Large intestine (tissue), 3 donors: ENCODE results near the gene PCDHB11. TPM values are rescaled to one million over a fixed set of nuclear protein-coding genes. Genes with fewer than 3 reads are reported as not detected.
"Not testable (repeated sequence)": the region's sequence is repeated elsewhere in the genome, so short reads cannot be mapped to it uniquely, and the experiment has no call there.

ENCODE experiments used
- DNase-seq, 2 donors: peaks; one replicate each; pipeline versions ENCODE4 v3.0.0 to v3.0.0-alpha.2; 2013
- H3K27ac ChIP-seq: one replicate; pipeline ENCODE4 v1.5.1; 2013; ENCODE audit warnings: low read length
- H3K27me3 ChIP-seq: 2 replicates; pipeline ENCODE4 v1.6.1; 2013; ENCODE audit warnings: low read length; ENCODE audit not compliant: control insufficient read depth, insufficient read depth
- H3K36me3 ChIP-seq: 2 replicates; pipeline ENCODE4 v1.6.1; 2013; ENCODE audit warnings: low read length; ENCODE audit not compliant: control insufficient read depth, insufficient read depth
- H3K4me1 ChIP-seq: one replicate; pipeline ENCODE4 v1.6.1; 2013; ENCODE audit warnings: low read length; ENCODE audit not compliant: control insufficient read depth, insufficient read depth
- H3K4me3 ChIP-seq: one replicate; pipeline ENCODE4 v1.5.1; 2013; ENCODE audit warnings: low read length
- H3K9me3 ChIP-seq: one replicate; pipeline ENCODE4 v1.6.1; 2013; ENCODE audit warnings: mild to moderate bottlenecking, low read depth, low read length, moderate library complexity; ENCODE audit not compliant: control insufficient read depth
- WGBS: methylation state at CpG from one replicate; pipeline ENCODE4 v1.1.5; 2013; ENCODE audit warnings: low lambda C conversion rate; ENCODE audit not compliant: insufficient coverage; 5-methylcytosine and 5-hydroxymethylcytosine counted together
- polyA plus RNA-seq: library from polyadenylated mRNA; unstranded; fragments of 120-200 nt; gene quantifications from one replicate; pipeline ENCODE4 v1.2.1, GENCODE V29; 2013

The PCDHB11 gene
- polyA plus RNA-seq, 1 donor = 1.1 TPM

DNA sequence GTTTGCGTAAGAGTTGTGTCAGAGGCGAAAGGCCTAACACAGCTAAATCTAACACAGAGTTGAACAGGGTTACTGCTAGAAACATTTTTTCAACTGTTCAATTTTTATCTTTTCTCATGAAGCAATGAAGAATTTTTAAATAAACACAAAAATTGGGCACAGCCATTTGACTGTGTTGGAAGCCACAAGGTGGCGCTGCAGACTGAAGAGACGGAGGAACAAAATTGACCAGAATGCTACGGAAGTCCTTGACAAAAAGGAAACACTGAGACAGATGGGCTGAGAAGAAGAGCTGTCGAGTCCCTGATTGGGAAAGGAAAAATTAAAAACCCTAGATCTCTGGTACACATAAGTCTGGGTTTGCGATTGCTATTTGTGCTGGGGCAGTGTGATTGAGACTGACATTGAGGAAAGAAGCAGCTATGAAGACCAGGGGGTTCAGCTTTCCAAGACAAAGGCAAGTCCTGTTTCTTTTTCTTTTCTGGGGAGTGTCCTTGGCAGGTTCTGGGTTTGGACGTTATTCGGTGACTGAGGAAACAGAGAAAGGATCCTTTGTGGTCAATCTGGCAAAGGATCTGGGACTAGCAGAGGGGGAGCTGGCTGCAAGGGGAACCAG, 12.4 kb upstream of the PCDHB11 start, which contains the start of gene PCDHB9:
Gene PCDHB9 (plus strand): TSS at position 265 of the 616 bp plus-strand sequence. CDS start 158 bp downstream, at position 423.
- Histone ChIP-seq H3K4me3 (no peak within 1 kb of the TSS), H3K27ac (no peak within 1 kb of the TSS), H3K27me3 (peaks cover 9% of the 10 kb centered on the region), H3K4me1 (no peaks in the 10 kb centered on the region), H3K9me3 (peaks cover 8% of the 10 kb centered on the region), H3K36me3 (no peaks in the 10 kb centered on the region)
- DNase-seq = no peak
- 29% methylated on average over 4 of the region's 9 CpGs for WGBS

DNA sequence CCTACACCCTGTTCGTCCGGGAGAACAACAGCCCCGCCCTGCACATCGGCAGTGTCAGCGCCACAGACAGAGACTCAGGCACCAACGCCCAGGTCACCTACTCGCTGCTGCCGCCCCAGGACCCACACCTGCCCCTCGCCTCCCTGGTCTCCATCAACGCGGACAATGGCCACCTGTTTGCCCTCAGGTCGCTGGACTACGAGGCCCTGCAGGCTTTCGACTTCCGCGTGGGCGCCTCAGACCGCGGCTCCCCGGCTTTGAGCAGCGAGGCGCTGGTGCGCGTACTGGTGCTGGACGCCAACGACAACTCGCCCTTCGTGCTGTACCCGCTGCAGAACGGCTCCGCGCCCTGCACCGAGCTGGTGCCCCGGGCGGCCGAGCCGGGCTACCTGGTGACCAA, 10.7 kb upstream of the PCDHB11 start:
- H3K27ac ChIP-seq, H3K4me3 ChIP-seq, H3K36me3 ChIP-seq, H3K4me1 ChIP-seq, DNase-seq, H3K27me3 ChIP-seq, H3K9me3 ChIP-seq: not testable (repeated sequence)
- no CpG with 5 or more reads among the region's 37 CpGs for WGBS

DNA sequence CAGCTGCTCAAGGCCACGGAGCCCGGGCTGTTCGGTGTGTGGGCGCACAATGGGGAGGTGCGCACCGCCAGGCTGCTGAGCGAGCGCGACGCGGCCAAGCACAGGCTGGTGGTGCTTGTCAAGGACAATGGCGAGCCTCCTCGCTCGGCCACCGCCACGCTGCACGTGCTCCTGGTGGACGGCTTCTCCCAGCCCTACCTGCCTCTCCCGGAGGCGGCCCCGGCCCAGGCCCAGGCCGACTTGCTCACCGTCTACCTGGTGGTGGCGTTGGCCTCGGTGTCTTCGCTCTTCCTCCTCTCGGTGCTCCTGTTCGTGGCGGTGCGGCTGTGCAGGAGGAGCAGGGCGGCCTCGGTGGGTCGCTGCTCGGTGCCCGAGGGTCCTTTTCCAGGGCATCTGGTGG, 10.3 kb upstream of the PCDHB11 start:
- DNase-seq, H3K9me3 ChIP-seq, H3K36me3 ChIP-seq, H3K27ac ChIP-seq, H3K4me1 ChIP-seq, H3K4me3 ChIP-seq, H3K27me3 ChIP-seq: not testable (repeated sequence)
- no CpG with 5 or more reads among the region's 35 CpGs for WGBS

DNA sequence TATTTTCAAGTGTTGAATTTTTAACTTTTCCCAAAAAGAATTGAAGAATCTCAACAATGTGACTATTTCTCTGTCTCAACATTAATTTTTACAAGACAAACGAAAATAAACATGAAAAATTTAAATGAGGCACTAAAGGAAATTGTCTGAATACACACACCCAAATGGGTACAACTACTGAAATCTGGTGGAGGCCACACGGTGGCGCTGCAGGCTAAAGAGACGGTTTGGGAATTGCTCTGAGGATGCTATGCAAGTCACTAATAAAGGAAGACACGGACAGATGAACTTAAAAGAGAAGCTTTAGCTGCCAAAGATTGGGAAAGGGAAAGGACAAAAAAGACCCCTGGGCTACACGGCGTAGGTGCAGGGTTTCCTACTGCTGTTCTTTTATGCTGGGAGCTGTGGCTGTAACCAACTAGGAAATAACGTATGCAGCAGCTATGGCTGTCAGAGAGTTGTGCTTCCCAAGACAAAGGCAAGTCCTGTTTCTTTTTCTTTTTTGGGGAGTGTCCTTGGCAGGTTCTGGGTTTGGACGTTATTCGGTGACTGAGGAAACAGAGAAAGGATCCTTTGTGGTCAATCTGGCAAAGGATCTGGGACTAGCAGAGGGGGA, 7.2 kb upstream of the PCDHB11 start, which contains the start of gene PCDHB10:
Gene PCDHB10 (plus strand): TSS at position 244 of the 616 bp plus-strand sequence. CDS start 200 bp downstream, at position 444.
- Histone ChIP-seq H3K27me3 (peaks cover 2% of the 10 kb centered on the region), H3K27ac (no peak within 1 kb of the TSS), H3K4me3 (no peak within 1 kb of the TSS), H3K36me3 (no peaks in the 10 kb centered on the region), H3K4me1 (no peaks in the 10 kb centered on the region), H3K9me3 (peaks cover 7% of the 10 kb centered on the region)
- DNase-seq = no peak
- WGBS = 0% methylated on average over 3 of the region's 10 CpGs

DNA sequence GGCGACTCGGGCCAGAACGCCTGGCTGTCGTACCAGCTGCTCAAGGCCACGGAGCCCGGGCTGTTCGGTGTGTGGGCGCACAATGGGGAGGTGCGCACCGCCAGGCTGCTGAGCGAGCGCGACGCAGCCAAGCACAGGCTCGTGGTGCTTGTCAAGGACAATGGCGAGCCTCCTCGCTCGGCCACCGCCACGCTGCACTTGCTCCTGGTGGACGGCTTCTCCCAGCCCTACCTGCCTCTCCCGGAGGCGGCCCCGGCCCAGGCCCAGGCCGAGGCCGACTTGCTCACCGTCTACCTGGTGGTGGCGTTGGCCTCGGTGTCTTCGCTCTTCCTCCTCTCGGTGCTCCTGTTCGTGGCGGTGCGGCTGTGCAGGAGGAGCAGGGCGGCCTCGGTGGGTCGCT, 5.1 kb upstream of the PCDHB11 start:
- H3K27me3 ChIP-seq, H3K9me3 ChIP-seq, H3K4me1 ChIP-seq, H3K4me3 ChIP-seq, H3K36me3 ChIP-seq, H3K27ac ChIP-seq, DNase-seq: not testable (repeated sequence)
- no CpG with 5 or more reads among the region's 37 CpGs for WGBS

DNA sequence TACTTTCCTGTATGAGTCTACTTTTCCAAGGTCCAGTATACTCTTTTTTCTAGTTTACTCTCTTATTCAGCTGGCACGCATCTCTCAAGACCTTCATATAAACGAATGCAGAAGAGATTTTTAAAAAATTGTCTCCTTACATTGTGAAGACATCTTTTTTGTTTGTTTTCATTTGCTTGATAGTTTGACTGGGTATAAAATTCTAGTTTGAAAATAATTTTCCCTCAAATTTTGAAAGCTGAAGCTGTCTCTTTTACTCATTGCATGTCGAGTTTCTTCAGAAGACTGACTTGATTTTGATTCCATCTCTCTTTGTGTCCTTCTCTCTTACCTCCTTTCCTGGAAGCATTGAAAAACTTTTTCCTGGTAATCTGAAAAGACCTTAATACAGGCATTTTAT, 3.1 kb upstream of the PCDHB11 start:
- Histone ChIP-seq H3K27me3 (peaks cover 2% of the 10 kb centered on the region), H3K4me3 (no peak overlapping the region), H3K27ac (no peak overlapping the region), H3K4me1 (no peaks in the 10 kb centered on the region), H3K36me3 (no peaks in the 10 kb centered on the region), H3K9me3 (peaks cover 6% of the 10 kb centered on the region)
- no CpG with 5 or more reads among the region's 3 CpGs for WGBS
- no peak for DNase-seq

DNA sequence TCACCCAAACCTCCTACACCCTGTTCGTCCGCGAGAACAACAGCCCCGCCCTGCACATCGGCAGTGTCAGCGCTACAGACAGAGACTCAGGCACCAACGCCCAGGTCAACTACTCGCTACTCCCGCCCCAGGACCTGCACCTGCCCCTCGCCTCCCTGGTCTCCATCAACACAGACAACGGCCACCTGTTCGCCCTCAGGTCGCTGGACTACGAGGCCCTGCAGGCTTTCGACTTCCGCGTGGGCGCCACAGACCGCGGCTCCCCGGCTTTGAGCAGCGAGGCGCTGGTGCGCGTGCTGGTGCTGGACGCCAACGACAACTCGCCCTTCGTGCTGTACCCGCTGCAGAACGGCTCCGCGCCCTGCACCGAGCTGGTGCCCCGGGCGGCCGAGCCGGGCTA, 1.7 kb downstream of the PCDHB11 start:
- H3K27me3 ChIP-seq, H3K27ac ChIP-seq, H3K4me3 ChIP-seq, H3K4me1 ChIP-seq, DNase-seq, H3K36me3 ChIP-seq: not testable (repeated sequence)
- WGBS = no CpG with 5 or more reads among the region's 38 CpGs
- peaks cover 15% of the 10 kb centered on the region for H3K9me3 ChIP-seq

DNA sequence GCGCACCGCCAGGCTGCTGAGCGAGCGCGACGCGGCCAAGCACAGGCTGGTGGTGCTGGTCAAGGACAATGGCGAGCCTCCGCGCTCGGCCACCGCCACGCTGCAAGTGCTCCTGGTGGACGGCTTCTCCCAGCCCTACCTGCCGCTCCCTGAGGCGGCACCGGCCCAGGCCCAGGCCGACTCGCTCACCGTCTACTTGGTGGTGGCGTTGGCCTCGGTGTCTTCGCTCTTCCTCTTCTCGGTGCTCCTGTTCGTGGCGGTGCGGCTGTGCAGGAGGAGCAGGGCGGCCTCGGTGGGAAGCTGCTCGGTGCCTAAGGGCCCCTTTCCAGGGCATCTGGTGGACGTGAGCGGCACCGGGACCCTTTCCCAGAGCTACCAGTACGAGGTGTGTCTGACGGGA, 2.2 kb downstream of the PCDHB11 start:
- not testable (repeated sequence) for H3K27me3 ChIP-seq, H3K4me3 ChIP-seq, H3K36me3 ChIP-seq, H3K27ac ChIP-seq, DNase-seq, H3K4me1 ChIP-seq
- H3K9me3 ChIP-seq = peaks cover 15% of the 10 kb centered on the region
- WGBS = no CpG with 5 or more reads among the region's 35 CpGs

DNA sequence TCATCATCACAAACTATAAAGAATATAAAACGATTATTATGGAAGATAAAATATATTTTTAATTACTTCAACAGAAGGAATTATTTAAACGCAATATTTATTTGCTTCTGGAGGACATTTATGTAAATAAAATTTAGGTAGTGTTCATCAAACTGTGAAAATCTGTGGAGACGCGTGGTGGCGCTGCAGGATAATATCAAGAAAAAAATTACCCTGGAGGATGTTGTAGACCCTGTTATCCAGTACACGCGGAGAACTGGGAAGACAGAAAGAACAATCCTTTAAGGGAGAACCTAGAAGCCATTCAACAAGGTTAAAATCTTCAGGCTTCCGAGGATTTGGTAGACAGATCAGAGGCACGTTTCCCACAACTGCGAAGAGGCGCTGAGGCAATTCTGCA, 9.1 kb downstream of the PCDHB11 start, which contains the start of gene PCDHB12:
Gene PCDHB12 (plus strand): TSS at position 242 of the 400 bp plus-strand sequence. CDS start 189 bp downstream, outside the sequence.
- H3K36me3 ChIP-seq = no peaks in the 10 kb centered on the region
- 17% methylated on average over 2 of the region's 11 CpGs for WGBS
- no peak for DNase-seq
- H3K27me3 ChIP-seq = peaks cover 7% of the 10 kb centered on the region
- no peak within 1 kb of the TSS for H3K4me3 ChIP-seq
- H3K9me3 ChIP-seq = peaks cover 10% of the 10 kb centered on the region
- no peak within 1 kb of the TSS for H3K27ac ChIP-seq
- H3K4me1 ChIP-seq = no peaks in the 10 kb centered on the region

DNA sequence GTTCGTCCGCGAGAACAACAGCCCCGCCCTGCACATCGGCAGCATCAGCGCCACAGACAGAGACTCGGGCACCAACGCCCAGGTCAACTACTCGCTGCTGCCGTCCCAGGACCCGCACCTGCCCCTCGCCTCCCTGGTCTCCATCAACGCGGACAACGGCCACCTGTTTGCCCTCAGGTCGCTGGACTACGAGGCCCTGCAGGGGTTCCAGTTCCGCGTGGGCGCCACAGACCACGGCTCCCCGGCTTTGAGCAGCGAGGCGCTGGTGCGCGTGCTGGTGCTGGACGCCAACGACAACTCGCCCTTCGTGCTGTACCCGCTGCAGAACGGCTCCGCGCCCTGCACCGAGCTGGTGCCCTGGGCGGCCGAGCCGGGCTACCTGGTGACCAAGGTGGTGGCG, 10.9 kb downstream of the PCDHB11 start:
- not testable (repeated sequence) for H3K4me1 ChIP-seq, H3K27ac ChIP-seq, H3K4me3 ChIP-seq, DNase-seq, H3K36me3 ChIP-seq, H3K27me3 ChIP-seq
- peaks cover 11% of the 10 kb centered on the region for H3K9me3 ChIP-seq
- no CpG with 5 or more reads among the region's 39 CpGs for WGBS

DNA sequence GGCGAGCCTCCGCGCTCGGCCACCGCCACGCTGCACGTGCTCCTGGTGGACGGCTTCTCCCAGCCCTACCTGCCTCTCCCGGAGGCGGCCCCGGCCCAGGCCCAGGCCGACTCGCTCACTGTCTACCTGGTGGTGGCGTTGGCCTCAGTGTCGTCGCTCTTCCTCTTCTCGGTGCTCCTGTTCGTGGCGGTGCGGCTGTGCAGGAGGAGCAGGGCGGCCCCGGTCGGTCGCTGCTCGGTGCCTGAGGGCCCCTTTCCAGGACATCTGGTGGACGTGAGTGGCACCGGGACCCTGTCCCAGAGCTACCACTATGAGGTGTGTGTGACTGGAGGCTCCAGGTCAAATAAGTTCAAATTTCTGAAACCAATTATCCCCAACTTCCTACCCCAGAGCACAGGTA, 11.4 kb downstream of the PCDHB11 start:
- not testable (repeated sequence) for H3K27ac ChIP-seq, DNase-seq, H3K27me3 ChIP-seq, H3K36me3 ChIP-seq, H3K4me3 ChIP-seq, H3K4me1 ChIP-seq
- WGBS = no CpG with 5 or more reads among the region's 27 CpGs
- H3K9me3 ChIP-seq = peaks cover 15% of the 10 kb centered on the region
